ENCODE measurements around the gene CHID1.

Gene CHID1

GRCh38 chr11:862081-862661 is 48.4 kb downstream of the CHID1 start:
- DNase-seq (no peak), ATAC-seq (no peak)
- H3K27me3 Mint-ChIP-seq, result no peaks in the 10 kb centered on the region
- no peaks in the 10 kb centered on the region for H3K4me1 Mint-ChIP-seq
- H3K27ac Mint-ChIP-seq, result no peak overlapping the region
- H3K4me3 Mint-ChIP-seq, result no peak overlapping the region
- no peaks in the 10 kb centered on the region for H3K36me3 Mint-ChIP-seq (ENCODE audit: low read depth)
- no peaks in the 10 kb centered on the region for H3K9me3 Mint-ChIP-seq

GRCh38 chr11:861105-861479 is 49.5 kb downstream of the CHID1 start:
- H3K27ac Mint-ChIP-seq, result no peak overlapping the region
- no peak for DNase-seq
- H3K4me3 Mint-ChIP-seq, result no peak overlapping the region
- no peaks in the 10 kb centered on the region for H3K4me1 Mint-ChIP-seq
- no peak for ATAC-seq
- no peaks in the 10 kb centered on the region for H3K36me3 Mint-ChIP-seq (ENCODE audit: low read depth)
- H3K27me3 Mint-ChIP-seq, result no peaks in the 10 kb centered on the region
- H3K9me3 Mint-ChIP-seq, result no peaks in the 10 kb centered on the region

- DNase-seq (no peak), ATAC-seq (no peak)
- Mint-ChIP-seq H3K27me3 (no peaks in the 10 kb centered on the region), H3K4me1 (no peaks in the 10 kb centered on the region), H3K9me3 (no peaks in the 10 kb centered on the region), H3K4me3 (no peak overlapping the region), H3K36me3 (ENCODE audit: low read depth) (no peaks in the 10 kb centered on the region), H3K27ac (no peak overlapping the region)
Observed at GRCh38 chr11:860234-861104, 50.1 kb downstream of the CHID1 start.

GRCh38 chr11:859394-860131 is 51.0 kb downstream of the CHID1 start:
- Mint-ChIP-seq H3K4me1 (no peaks in the 10 kb centered on the region), H3K27ac (no peak overlapping the region), H3K36me3 (ENCODE audit: low read depth) (no peaks in the 10 kb centered on the region), H3K27me3 (no peaks in the 10 kb centered on the region), H3K9me3 (no peaks in the 10 kb centered on the region), H3K4me3 (no peak overlapping the region)
- no peak for DNase-seq
- ATAC-seq, result no peak

- H3K36me3 Mint-ChIP-seq (ENCODE audit: low read depth), result no peaks in the 10 kb centered on the region
- no peak overlapping the region for H3K4me3 Mint-ChIP-seq
- DNase-seq, result no peak
- H3K4me1 Mint-ChIP-seq, result no peaks in the 10 kb centered on the region
- H3K27me3 Mint-ChIP-seq, result no peaks in the 10 kb centered on the region
- no peak overlapping the region for H3K27ac Mint-ChIP-seq
- no peak for ATAC-seq
- H3K9me3 Mint-ChIP-seq, result no peaks in the 10 kb centered on the region
Observed at GRCh38 chr11:858762-859339, 51.8 kb downstream of the CHID1 start.

GRCh38 chr11:858053-858761 is 52.4 kb downstream of the CHID1 start:
- H3K27ac Mint-ChIP-seq, result no peak overlapping the region
- H3K4me1 Mint-ChIP-seq, result no peaks in the 10 kb centered on the region
- no peaks in the 10 kb centered on the region for H3K27me3 Mint-ChIP-seq
- ATAC-seq (no peak), DNase-seq (no peak)
- no peaks in the 10 kb centered on the region for H3K36me3 Mint-ChIP-seq (ENCODE audit: low read depth)
- no peaks in the 10 kb centered on the region for H3K9me3 Mint-ChIP-seq
- H3K4me3 Mint-ChIP-seq, result no peak overlapping the region

- Mint-ChIP-seq H3K9me3 (no peaks in the 10 kb centered on the region), H3K36me3 (ENCODE audit: low read depth) (no peaks in the 10 kb centered on the region), H3K4me3 (no peak overlapping the region), H3K27ac (no peak overlapping the region), H3K27me3 (no peaks in the 10 kb centered on the region), H3K4me1 (no peaks in the 10 kb centered on the region)
- ATAC-seq, result no peak
- DNase-seq, result no peak
Observed at GRCh38 chr11:856397-856796, 54.2 kb downstream of the CHID1 start.

- no peaks in the 10 kb centered on the region for H3K4me1 Mint-ChIP-seq
- no peak for ATAC-seq
- H3K4me3 Mint-ChIP-seq, result no peak overlapping the region
- no peaks in the 10 kb centered on the region for H3K27me3 Mint-ChIP-seq
- no peak overlapping the region for H3K27ac Mint-ChIP-seq
- no peak for DNase-seq
- no peaks in the 10 kb centered on the region for H3K9me3 Mint-ChIP-seq
- H3K36me3 Mint-ChIP-seq (ENCODE audit: low read depth), result no peaks in the 10 kb centered on the region
Observed at GRCh38 chr11:855796-856195, 54.8 kb downstream of the CHID1 start.

- DNase-seq (no peak), ATAC-seq (no peak)
- Mint-ChIP-seq H3K4me1 (no peaks in the 10 kb centered on the region), H3K9me3 (no peaks in the 10 kb centered on the region), H3K4me3 (no peak overlapping the region), H3K36me3 (ENCODE audit: low read depth) (no peaks in the 10 kb centered on the region), H3K27ac (no peak overlapping the region), H3K27me3 (no peaks in the 10 kb centered on the region)
Observed at GRCh38 chr11:855330-855674, 55.3 kb downstream of the CHID1 start.

- peaks cover 2% of the 10 kb centered on the region for H3K27me3 Mint-ChIP-seq
- H3K36me3 Mint-ChIP-seq (ENCODE audit: low read depth), result no peaks in the 10 kb centered on the region
- ATAC-seq (no peak), DNase-seq (no peak)
- H3K4me1 Mint-ChIP-seq, result no peaks in the 10 kb centered on the region
- no peaks in the 10 kb centered on the region for H3K9me3 Mint-ChIP-seq
- H3K27ac Mint-ChIP-seq, result no peak overlapping the region
- no peak overlapping the region for H3K4me3 Mint-ChIP-seq
Observed at GRCh38 chr11:854601-855329, 55.8 kb downstream of the CHID1 start.

GRCh38 chr11:853682-854448 is 56.7 kb downstream of the CHID1 start:
- ATAC-seq, result no peak
- Mint-ChIP-seq H3K9me3 (no peaks in the 10 kb centered on the region), H3K36me3 (ENCODE audit: low read depth) (no peaks in the 10 kb centered on the region), H3K4me1 (no peaks in the 10 kb centered on the region), H3K27me3 (peaks cover 4% of the 10 kb centered on the region), H3K27ac (no peak overlapping the region), H3K4me3 (no peak overlapping the region)
- no peak for DNase-seq

GRCh38 chr11:852762-853161 is 57.8 kb downstream of the CHID1 start:
- no peak overlapping the region for H3K4me3 Mint-ChIP-seq

More at GRCh38 chr11:852762-853161, 57.8 kb downstream of the CHID1 start:
- no peak overlapping the region for H3K27ac Mint-ChIP-seq
- peaks cover 8% of the 10 kb centered on the region for H3K27me3 Mint-ChIP-seq
- DNase-seq (no peak), ATAC-seq (no peak)
- no peaks in the 10 kb centered on the region for H3K36me3 Mint-ChIP-seq (ENCODE audit: low read depth)
- H3K9me3 Mint-ChIP-seq, result no peaks in the 10 kb centered on the region
- peaks cover 4% of the 10 kb centered on the region for H3K4me1 Mint-ChIP-seq

Data from activated naive CD8-positive, alpha-beta T cell treated with anti-CD3 and anti-CD28 coated beads, Interleukin-2, amount 50 U/mL, for 24 hours (primary cell).